ENCODE results near the gene PSD4.

PSD4 gene

GRCh38 chr2:113144259-113144658 is 29.5 kb upstream of the PSD4 start:
- no peak for DNase-seq

- no peak for DNase-seq
Measured at GRCh38 chr2:113148606-113149552, 24.9 kb upstream of the PSD4 start.

- no peak for DNase-seq
Measured at GRCh38 chr2:113149553-113150257, 24.1 kb upstream of the PSD4 start.

GRCh38 chr2:113150258-113150601 is 23.5 kb upstream of the PSD4 start:
- DNase-seq, result no peak

- no peak for DNase-seq
Measured at GRCh38 chr2:113155331-113155730, 18.4 kb upstream of the PSD4 start.

GRCh38 chr2:113156278-113157117 is 17.3 kb upstream of the PSD4 start:
- DNase-seq, result no peak

GRCh38 chr2:113157118-113157896 is 16.5 kb upstream of the PSD4 start:
- DNase-seq, result no peak

GRCh38 chr2:113157897-113158753 is 15.6 kb upstream of the PSD4 start:
- no peak for DNase-seq

GRCh38 chr2:113158884-113159553 is 14.8 kb upstream of the PSD4 start:
- no peak for DNase-seq

- no peak for DNase-seq
Measured at GRCh38 chr2:113160248-113160647, 13.5 kb upstream of the PSD4 start.

GRCh38 chr2:113160962-113161361 is 12.8 kb upstream of the PSD4 start:
- DNase-seq, result no peak

- DNase-seq, result no peak
Measured at GRCh38 chr2:113162173-113162572, 11.6 kb upstream of the PSD4 start.

- no peak for DNase-seq
Measured at GRCh38 chr2:113162869-113163268, 10.9 kb upstream of the PSD4 start.

- no peak for DNase-seq
Measured at GRCh38 chr2:113164215-113164929, 9.4 kb upstream of the PSD4 start.

- no peak for DNase-seq
Measured at GRCh38 chr2:113164930-113165585, 8.7 kb upstream of the PSD4 start.

- DNase-seq, result no peak
Measured at GRCh38 chr2:113166187-113166645, 7.6 kb upstream of the PSD4 start.

GRCh38 chr2:113167115-113167932 is 6.4 kb upstream of the PSD4 start:
- DNase-seq, result peak; percentile 32

GRCh38 chr2:113167962-113168340 is 5.8 kb upstream of the PSD4 start:
- no peak for DNase-seq

Measured in SHP77 treated with DMSO at 0.1 percent for 48 hours (cell line).